RWPE2 (cell line): ENCODE measurements around the gene TAF4.

Source experiments
- ATAC-seq: fragments of 200-7000 bp; cut with Tn5 transposase; 3 replicates; pipeline ENCODE4 v1.9.1; 2021; ENCODE audit warnings: low read depth
- DNase-seq: peaks from one replicate; pipeline ENCODE4 v3.0.0-alpha.2; 2020; ENCODE audit warnings: low spot score
- H3K27ac ChIP-seq: fragments of 450-650 bp; 2 replicates; pipeline ENCODE4 v1.5.1; 2017; ENCODE audit warnings: mild to moderate bottlenecking; ENCODE audit not compliant: poor library complexity, severe bottlenecking
- H3K27me3 ChIP-seq: fragments of 250-450 bp; sonication (Bioruptor Pico); 2 replicates; pipeline ENCODE4 v1.5.1; 2021; ENCODE audit warnings: mild to moderate bottlenecking, moderate library complexity; ENCODE audit not compliant: insufficient read depth, poor library complexity, severe bottlenecking
- H3K36me3 ChIP-seq: fragments of 250-450 bp; sonication (Bioruptor Pico); 2 replicates; pipeline ENCODE4 v1.5.1; 2020; ENCODE audit warnings: low read depth, mild to moderate bottlenecking, moderate library complexity
- H3K4me1 ChIP-seq: fragments of 250-450 bp; sonication (Bioruptor Pico); 2 replicates; pipeline ENCODE4 v1.5.1; 2021; ENCODE audit warnings: mild to moderate bottlenecking, moderate library complexity; ENCODE audit not compliant: insufficient read depth, poor library complexity, severe bottlenecking
- H3K4me3 ChIP-seq: fragments of 250-450 bp; sonication (Bioruptor Pico); 2 replicates; pipeline ENCODE4 v1.5.1; 2021; ENCODE audit warnings: mild to moderate bottlenecking, moderate library complexity; ENCODE audit not compliant: severe bottlenecking
- H3K9me3 ChIP-seq: fragments of 250-450 bp; sonication (Bioruptor Pico); 2 replicates; pipeline ENCODE4 v1.5.1; 2021; ENCODE audit warnings: mild to moderate bottlenecking, moderate library complexity; ENCODE audit not compliant: severe bottlenecking
- TF ChIP-seq, protein P1 (sequence below): fragments of 450-650 bp; IDR thresholded peaks from one replicate; pipeline ENCODE4 v1.5.1; 2017; ENCODE audit warnings: mild to moderate bottlenecking, moderate library complexity; ENCODE audit not compliant: poor library complexity, severe bottlenecking

TAF4 gene

DNA sequence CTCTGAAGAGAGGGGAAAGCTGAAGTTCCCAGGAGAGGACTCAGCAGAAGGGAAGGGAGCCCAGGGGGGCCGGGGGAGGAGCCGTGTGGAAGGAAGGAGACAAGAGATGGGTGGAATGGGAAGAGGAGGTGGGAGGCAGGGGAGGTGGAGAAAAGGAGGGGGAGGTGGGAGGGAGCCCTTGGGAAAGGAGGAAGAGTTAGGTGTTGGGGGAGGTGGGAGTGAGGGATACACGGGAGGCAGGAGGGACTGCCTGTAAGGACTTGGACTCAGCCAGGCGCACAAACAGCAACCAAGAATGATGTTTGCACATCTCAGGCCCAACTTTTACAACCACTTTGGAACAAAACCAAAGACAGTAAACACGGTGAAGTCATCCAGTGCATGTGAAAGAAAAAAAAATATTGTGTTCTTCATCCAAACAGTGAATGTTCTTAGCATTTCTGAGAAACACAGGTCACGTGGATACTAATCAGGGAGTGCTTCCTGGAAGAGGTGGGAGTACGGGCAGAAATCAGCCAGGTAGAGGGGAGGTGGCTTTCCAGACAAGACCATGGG lies 39.2 kb upstream of the TAF4 start:
- Histone ChIP-seq H3K4me3 (no peak overlapping the region), H3K4me1 (no peaks in the 10 kb centered on the region), H3K36me3 (no peaks in the 10 kb centered on the region), H3K9me3 (peaks cover 45% of the 10 kb centered on the region), H3K27ac (no peak overlapping the region), H3K27me3 (no peaks in the 10 kb centered on the region)
- DNase-seq (no peak), ATAC-seq (0 out of 3 replicates have a peak, but pooled peaks have one; percentile 10)
- TF ChIP-seq, protein P1, sequence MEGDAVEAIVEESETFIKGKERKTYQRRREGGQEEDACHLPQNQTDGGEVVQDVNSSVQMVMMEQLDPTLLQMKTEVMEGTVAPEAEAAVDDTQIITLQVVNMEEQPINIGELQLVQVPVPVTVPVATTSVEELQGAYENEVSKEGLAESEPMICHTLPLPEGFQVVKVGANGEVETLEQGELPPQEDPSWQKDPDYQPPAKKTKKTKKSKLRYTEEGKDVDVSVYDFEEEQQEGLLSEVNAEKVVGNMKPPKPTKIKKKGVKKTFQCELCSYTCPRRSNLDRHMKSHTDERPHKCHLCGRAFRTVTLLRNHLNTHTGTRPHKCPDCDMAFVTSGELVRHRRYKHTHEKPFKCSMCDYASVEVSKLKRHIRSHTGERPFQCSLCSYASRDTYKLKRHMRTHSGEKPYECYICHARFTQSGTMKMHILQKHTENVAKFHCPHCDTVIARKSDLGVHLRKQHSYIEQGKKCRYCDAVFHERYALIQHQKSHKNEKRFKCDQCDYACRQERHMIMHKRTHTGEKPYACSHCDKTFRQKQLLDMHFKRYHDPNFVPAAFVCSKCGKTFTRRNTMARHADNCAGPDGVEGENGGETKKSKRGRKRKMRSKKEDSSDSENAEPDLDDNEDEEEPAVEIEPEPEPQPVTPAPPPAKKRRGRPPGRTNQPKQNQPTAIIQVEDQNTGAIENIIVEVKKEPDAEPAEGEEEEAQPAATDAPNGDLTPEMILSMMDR = no peak

DNA sequence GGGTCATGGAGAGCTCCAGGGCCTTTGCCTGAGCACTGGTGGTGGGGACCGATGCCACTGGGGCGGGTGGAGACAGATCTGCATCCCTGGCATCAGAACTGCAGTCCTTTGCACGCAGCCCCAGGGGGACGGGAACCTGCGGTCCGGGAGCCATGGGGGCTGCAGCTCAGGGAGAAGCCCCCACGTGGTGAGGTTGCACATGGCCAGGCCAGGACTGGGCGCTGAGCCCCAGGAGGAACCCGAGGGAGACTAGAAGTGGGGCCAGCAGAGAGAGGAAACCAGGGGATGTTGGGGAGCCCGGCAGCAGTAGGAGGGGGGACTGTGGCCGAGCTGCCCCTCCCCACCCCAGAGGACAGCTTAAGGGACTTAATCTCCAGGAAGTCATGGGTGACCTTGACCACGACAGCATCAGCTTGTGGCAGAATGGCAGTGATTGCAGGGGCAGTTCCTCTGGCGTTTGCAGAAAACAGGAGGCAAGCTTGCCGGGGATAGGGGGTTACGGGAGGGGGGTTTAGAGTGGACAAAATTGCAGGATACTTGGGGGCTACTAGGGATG lies 38.6 kb upstream of the TAF4 start:
- Histone ChIP-seq H3K9me3 (peaks cover 41% of the 10 kb centered on the region), H3K36me3 (no peaks in the 10 kb centered on the region), H3K27me3 (no peaks in the 10 kb centered on the region), H3K4me3 (no peak overlapping the region), H3K4me1 (no peaks in the 10 kb centered on the region), H3K27ac (no peak overlapping the region)
- TF ChIP-seq, protein P1 = no peak
- DNase-seq (peak; percentile 82), ATAC-seq (0 out of 3 replicates have a peak, but pooled peaks have one; percentile 7)

DNA sequence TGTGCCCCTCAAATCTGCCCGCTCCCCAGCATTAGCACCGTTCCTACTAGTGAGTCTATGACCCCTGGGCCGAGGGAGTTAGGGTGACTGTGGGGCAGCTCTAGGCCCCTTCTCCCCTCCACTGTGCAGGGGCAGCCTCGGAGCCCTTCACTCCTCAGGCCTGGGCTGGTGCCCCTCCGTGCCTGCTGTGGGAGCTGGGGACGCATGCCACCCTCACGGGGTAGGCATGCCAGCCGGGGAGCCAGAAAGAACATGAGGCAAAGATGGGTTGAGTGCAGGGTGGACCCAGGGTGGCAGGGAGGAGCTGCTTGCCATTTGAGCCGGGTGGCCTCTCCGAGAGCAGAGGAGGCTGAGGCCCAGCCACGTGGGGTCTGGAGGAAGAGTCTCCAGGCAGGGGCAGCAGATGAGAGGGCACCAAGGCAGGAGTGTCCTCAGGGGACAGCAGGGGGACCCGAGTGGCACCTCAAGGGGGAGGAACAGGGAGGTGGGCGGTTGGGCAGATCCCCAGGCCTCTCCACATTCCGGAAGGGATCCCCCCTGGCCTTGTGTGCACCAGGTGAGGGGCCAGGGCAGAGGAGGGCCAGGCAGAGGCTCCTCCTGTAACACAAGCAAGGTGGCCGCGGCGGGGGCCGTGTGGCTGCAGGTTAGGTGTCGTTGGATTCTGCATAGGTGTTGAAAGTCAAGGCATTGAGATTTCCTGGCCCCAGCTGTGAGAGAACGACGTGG lies 38.0 kb upstream of the TAF4 start:
- H3K27me3 ChIP-seq = no peaks in the 10 kb centered on the region
- H3K36me3 ChIP-seq = no peaks in the 10 kb centered on the region
- TF ChIP-seq, protein P1 = no peak
- H3K4me3 ChIP-seq = no peak overlapping the region
- no peaks in the 10 kb centered on the region for H3K4me1 ChIP-seq
- peak; percentile 83 for DNase-seq
- H3K9me3 ChIP-seq = peaks cover 35% of the 10 kb centered on the region
- ATAC-seq = no peak
- H3K27ac ChIP-seq = no peak overlapping the region

- H3K4me3 ChIP-seq = no peak overlapping the region
- no peak for DNase-seq
- no peaks in the 10 kb centered on the region for H3K4me1 ChIP-seq
- no peaks in the 10 kb centered on the region for H3K36me3 ChIP-seq
- no peak overlapping the region for H3K27ac ChIP-seq
- TF ChIP-seq, protein P1 = no peak
- no peaks in the 10 kb centered on the region for H3K27me3 ChIP-seq
- ATAC-seq = no peak
- H3K9me3 ChIP-seq = peaks cover 12% of the 10 kb centered on the region
Measured at GRCh38 chr20:62101078-62101477, 35.4 kb upstream of the TAF4 start.
